HG03439 (cell line): Measurements from ENCODE around the gene HABP4.

Experiments used
- ATAC-seq: cut with Tn5 transposase; IDR thresholded peaks from one replicate; pipeline ENCODE4 v1.9.1; 2021; ENCODE audit warnings: mild to moderate bottlenecking, moderate library complexity; ENCODE audit not compliant: unreplicated experiment

Gene HABP4

DNA sequence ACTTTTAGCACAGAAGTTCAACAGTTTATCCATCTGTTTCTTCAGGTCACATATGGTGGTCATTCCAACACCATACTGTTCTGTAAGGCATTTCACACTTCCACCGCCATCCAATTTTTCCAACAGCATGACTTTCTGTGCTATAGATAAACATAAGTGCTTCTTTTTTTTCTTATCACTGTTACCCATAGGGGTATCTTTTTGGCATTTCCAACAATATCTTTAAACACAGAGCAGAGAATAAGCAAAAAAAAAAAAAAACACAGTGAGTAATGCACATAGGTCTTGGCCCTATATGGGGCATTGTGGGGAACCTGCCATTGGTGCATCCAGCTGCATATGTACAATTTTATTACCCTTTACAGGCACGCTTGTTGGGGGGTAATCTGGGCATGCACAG lies 19.6 kb upstream of the HABP4 start:
- no peak for ATAC-seq

DNA sequence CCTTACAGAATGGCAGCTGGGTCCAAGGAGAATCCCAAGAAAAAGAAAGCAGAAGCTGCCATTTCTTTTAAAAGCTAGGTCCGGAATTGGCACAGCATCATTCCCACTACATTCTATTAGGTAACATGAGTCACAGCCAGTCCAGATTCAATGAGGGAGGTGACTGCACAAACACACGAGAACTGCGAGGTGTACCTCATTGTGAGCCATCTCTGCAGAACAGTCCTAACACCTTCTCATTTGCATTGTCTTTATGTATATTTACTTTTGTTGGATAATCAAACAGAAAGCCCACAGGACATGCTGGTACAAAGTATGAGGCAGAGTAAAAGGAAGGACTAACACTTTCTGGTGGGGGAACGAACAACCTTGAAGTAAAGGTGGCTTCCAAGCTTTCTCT lies 14.6 kb upstream of the HABP4 start:
- no peak for ATAC-seq

DNA sequence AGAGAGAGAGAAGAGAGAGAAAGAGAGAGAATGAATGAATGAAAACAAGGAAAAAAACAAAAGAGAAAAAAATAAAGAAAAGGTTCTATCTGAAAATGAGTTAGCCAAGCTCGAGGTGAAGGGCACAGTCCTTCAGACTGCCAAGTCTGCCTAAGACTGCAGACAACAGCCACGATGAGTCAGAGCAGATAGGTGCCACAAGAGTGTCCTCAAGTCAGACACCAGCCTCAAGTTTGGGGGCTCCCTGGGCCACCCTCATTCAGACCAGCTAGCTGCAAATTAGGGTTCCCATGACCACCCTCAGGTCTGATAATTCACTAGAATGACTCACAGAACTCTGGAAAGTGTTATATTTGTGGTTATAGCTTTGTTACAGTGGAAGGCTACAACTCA lies 13.9 kb upstream of the HABP4 start:
- ATAC-seq: no peak

DNA sequence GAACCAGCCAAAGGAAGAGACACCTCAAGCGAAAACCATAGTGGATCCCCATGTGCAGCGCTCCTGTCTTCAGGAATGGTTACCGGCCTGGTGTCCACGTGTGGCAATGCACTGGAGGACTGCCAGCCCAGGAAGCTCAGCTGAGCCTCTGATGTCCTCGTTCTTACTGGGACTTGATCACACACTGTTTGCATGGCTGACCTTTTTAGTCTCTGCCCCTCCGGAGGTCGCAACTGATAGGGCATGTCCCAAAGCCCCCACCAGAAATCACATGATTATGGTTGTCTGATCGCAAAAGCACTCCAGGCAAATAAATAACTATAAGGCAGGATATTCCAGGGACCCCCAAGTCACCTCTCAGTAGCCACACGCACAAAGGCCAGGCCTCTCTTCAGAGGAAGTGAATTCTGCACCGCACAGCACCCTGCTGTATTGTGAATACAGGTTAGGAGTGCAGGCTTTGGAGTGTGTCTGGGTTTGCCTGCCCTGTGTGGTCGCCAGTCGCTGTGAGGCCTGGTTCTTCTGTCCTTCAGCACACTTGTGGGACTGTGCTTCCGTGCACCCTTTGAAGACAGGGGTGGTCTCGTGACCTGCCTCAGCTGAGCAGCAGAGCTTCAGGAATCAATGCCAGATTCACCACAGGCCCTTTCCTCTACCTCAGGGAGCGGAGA lies 13.4 kb upstream of the HABP4 start:
- no peak for ATAC-seq

DNA sequence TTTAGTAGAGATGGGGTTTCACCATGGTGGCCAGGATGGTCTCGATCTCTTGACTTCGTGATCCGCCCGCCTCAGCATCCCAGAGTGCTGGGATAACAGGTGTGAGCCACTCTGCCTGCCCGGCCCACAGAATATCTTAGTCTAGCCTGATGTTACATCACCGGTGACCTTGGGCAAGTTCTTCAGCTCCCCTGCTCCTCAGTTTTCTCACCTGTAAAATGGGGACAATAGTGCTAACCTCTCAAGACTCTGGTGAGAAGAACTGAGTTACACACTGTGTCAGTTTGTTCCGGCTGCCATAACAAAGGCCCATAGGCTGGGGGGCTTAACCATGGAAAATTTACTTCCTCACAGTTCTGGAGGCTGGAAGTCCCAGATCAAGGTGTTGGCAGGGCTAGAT lies 12.5 kb upstream of the HABP4 start:
- ATAC-seq: no peak

DNA sequence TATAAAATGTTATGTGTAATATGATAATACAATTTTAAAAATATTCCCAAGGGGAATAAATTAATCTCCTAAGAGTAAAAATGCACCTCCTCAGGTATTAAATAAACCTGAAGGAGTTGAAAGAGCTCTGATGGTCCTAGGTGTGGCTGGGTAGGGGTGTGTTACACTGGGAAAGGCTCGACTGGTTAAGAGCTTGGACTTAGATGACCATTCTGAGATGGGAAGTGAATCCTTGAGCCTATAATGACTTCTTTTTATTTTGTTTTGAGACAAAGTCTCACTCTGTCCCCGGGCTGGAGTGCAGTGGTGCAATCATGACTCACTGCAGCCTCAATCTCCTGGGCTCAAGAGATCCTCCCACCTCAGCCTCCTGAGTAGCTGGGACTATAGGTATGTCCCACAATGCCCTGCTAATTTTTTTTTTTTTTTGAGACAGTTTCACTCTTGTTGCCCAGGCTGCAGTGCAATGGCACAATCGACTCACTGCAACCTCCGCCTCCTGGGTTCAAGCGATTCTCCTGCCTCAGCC lies 9.2 kb upstream of the HABP4 start:
- no peak for ATAC-seq

DNA sequence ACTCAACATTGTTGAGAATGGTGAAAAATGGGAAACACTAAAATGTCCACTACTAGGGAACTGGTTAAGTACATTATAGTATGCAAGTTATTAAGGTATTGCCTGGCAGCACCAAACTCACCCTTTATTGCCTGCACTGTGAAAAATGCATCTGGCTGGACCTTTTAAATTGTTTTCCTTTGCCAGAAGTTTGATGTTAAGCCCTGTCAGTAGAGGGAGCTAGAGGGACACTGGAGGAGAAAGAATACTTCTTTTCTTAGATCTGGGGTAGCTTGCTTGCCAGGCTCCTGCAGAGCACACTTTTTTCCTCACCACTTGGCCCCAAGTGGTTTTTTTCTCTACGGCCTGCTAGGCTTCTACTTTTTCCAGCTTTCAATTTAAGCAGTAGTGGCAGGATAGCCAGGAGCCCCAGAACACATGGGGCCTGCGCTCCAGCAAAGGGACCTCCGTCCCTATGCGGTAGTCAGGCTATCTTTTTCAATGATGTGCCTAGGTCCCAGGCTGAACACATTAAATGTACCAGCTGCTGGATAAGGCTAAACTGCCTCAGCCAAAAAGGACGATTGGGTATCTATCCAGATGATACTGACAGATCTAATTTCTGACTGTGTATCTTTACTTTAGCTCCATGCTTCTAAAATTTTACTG lies 8.0 kb upstream of the HABP4 start:
- ATAC-seq: no peak

DNA sequence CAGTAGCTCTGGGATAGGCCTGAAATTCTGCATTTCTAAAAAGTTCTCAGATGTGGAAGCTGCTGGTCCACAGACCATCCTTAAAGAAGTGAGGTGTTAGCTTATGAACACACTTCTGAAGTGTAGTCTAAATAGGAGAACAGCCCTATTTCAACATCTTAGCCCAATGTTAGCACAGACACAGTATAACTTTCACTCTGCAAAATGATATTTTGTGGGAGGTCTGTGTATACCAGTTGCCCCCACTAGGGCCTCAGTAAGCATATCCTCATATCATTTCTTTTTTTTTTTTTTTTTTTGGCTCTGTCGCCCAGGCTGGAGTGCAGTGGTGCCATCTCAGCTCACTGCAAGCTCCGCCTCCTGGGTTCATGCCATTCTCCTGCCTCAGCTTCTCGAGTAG lies 7.5 kb upstream of the HABP4 start:
- ATAC-seq: no peak

DNA sequence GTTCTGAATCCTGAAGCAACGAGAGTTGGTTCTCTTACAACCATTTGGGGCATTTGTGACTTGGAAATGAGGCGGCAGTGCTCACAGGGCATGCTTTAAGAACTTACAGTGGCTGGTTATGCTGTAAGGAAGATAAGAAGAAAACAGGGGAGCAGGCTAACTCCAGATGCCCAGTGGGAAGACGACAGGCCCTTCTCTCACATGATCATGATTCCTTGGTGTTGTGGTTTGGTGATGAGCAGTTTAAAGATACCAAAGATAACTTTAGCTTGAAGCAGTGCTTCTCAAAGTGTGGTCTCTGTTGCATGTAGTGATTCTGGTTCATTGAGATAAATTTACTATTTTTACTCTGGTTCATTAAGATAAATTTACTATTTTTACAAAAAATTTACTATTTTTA lies 2.6 kb upstream of the HABP4 start:
- ATAC-seq: no peak

DNA sequence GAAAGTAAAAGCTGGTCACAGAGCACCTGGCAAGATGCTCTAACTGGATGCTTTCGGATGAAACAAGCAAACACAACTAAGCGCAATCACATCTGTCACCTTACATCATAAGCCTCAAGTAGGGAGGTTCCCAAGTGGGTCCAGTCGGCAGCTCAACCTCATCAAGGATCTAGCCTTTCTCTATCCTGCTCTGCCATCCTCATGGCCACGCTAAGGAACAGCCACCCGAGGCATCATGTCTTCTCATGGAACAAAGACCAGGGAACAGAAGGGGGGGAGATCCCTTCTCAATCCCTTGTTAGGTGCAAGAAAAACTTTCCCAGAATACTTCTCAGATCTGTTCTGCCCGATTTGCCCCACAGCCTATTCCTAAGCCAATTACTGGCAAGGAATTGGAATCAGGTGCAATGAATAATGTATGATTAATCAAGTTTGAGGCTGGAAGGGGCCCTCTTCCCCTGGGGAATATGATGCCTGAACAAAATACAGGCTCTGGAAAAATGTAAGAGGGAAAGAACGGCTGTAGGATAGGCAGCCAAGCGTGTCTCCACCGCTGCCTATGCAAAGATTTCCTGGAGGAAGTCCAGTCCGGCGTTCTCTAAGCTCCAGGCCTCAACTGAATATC lies 1.3 kb upstream of the HABP4 start:
- no peak for ATAC-seq

DNA sequence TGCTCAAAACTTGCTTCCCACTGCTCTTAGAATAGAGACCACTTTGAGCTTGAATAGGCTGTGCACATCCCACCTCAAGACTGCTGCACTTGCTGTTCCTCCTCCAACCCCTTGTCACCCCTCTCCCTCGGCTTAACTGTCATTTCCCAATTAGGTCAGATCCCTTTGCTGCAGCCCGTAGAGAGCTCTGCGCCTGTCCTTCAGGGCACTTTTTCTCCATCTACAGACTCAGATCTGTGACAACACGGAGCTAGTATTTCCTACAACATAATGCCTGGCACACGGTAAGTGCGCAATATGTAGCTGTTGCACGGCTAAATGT lies 485 bp upstream of the HABP4 start:
- ATAC-seq: peak; percentile 12

DNA sequence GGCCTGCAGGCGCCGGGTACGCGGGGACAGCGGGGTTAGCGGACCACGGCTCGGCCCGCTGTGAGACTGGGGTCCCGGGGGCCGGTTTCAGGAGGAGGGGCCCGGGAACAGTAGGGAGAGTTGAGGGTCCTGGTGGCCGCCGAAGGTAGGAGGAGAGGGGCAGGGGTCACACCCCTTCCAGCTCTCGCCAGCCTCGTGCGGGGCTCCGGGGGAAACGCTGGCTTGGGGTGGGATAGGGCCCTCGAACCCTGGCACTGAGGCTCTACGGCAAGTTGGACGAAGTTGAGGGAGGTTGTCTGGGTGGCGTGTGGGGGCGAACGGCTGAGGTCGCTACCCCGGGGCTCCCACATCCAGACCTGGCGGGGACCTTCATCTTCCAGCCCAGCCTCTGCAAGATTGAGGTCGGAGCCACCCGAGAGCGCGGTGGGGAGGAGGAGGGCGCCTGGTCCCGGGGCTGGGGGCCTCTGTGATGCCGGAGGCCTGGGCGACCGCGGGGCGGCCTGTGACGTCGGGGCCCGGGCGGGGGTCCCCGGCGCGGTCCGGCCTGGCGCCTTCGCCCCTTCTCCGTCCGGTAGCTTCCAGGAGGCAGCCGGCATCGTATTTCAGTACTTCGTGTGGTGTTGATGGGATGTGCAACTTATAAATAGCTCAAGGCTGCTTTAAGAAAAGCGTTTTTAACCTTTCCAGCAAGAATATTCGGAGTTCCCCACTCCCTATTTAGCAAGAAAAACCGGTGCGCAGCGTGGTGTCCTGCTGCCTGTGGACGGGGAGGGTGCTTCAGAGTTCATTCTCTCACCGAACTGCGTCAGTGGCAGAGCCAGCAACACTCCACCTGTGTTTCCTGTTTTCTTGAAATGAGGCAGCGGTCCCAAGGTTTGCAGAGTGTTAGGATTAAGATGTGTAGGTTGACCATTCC lies 902 bp downstream of the HABP4 start:
- no peak for ATAC-seq

DNA sequence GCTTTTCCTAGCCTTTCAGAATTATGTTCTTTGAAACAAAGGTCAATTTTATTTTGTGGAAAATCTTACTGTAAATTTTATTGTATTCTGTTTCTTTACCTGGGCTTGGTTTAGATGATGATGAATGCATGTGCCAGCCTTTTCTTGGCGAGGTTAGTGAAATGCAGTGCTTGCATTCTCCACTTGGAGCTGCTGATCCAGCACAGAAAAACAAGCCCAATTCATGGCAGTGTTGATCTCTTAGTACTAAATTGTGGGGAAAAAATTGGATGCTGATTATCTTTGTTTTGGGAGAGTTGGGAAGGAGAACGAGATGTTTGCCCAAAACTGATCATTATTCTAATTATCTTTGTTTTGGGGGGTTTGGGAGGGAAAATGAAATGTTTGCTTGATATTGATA lies 3.7 kb downstream of the HABP4 start:
- no peak for ATAC-seq

DNA sequence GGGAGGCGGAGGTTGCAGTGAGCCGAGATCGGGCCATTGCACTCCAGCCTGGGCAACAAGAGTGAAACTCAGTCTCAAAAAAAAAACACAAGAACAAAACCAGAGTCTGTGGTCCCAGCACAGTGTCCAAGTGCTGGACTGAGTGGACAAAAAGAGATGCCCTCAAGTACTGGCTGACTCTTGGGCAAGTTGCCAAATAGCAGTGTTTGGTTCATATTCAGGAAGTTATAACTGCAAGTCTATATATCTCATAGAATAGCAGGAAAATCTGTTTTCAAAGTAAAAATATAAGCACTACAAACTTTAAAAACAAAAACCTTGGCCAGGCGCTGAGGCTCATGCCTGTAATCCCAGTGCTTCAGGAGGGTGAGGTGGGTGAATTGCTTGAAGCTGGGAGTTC lies 7.3 kb downstream of the HABP4 start:
- ATAC-seq: no peak

DNA sequence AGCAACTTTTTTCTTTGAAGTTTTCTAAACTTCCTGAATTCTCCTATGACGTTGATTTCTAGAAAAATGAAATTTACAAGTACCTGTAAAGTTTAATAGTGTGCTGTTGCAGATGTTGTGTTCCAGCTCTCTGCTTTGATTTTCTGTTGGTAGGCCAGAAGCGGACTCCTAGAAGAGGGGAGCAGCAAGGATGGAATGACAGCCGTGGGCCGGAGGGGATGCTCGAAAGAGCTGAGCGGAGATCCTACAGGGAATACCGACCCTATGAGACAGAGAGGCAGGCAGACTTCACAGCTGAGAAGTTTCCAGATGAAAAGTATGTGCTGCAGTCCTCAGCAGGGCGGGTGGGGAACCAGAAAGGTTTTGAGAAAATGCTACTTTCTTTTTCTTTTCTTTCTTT lies 8.3 kb downstream of the HABP4 start:
- ATAC-seq: no peak

DNA sequence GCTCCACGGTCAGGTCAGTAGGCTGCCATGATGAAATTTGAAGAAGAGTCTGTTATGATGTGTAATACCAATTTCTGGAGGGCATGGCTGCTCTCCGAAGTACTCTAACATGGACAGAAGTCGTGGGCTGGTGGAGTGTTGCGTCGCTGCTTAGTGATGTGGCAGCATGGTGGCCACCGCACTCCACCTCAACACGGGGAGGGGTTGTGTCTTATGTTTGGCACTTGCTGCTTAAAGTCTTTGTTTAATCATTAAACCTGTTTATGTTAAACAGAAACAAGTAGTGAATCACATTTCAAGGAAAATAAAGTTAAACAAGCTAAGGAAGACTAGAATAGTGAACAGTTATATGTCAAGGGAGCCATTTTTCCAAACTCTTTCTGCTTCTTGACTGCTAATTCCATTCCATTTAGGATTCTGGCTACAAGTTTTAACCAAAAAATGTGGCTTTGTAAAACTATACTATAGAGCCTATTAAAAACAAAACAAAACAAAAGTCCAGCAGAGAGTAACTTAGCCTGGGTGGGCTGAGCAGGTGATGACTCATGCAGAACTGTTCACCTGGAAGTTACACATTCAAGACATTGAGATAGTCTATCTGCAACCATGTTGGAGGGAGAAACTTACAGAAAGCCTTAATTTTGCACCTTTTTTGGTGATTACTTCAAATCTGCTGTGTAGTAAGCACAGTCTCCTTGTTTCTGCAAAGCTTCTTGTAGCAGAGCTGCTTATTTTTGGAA lies 9.5 kb downstream of the HABP4 start:
- no peak for ATAC-seq

DNA sequence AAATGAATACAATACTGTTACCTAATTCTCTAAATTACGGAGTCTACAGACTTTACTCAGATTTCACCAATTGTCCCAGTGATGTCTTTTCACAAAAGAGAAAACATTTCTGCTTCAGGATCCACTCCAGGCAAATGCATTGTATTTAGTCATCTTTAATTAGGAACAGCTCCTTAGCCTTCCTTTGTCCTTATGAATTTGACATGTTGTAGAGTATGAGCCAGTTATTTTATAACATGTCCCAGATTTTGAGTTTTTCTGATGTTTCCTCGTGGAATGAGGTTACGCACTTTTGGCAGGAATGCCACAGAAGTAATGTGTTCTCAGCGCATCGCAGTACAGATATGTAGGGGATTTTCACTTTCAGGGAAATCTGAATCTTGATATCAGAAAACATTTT lies 10.5 kb downstream of the HABP4 start:
- ATAC-seq: no peak

DNA sequence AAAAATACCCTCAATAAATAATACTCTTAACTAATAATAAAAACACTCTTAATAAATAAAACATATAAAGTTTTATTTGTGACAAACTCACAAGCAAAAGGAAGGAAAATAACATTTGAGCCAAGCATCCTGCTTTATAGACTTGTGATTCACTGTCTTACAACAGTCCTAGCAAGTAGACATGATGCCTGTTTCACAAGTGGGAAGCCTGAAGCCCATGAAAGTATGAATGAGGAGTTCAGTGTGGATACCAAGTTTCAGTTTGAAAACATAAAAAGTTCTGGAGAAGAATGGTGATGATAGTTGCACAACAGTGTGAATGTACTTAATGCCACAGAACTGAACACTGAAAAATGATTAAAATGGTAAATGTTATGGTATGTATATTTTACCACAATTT lies 10.9 kb downstream of the HABP4 start:
- no peak for ATAC-seq

DNA sequence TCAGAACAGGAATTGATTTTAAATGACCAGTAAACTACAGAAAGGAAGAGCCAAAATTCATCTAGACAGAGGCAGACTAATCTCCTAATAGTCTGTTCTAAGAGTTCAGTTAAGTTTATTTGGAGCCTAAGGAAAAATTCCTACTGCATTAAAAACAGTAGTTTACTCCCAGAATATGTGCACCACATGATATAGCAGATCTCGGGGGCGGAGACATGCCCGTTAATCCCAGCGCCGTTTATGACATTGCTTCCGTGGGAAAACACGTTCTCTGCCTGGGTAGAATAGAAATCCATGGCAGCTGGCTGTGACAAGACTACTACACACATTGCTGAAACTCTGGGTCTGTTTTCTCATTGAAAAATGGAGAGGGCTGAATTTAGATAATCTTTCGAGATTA lies 11.4 kb downstream of the HABP4 start:
- no peak for ATAC-seq

DNA sequence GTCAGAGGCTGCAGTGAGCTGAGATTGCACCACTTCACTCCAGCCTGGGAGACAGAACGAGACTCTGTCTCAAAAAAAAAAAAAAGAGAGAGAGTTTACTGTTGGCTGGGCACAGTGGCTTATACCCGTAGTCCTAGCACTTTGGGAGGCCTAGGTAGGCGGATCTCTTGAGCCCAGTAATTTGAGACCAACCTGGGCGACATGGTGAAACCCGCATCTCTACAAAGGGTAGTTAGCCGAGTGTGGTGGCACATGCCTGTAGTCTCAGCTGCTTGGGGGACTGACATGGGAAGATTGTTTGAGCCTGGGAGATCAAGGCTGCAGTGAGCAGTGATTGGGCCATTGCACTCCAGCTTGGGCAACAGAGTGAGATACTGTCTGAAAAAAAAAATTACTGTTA lies 12.6 kb downstream of the HABP4 start:
- no peak for ATAC-seq

DNA sequence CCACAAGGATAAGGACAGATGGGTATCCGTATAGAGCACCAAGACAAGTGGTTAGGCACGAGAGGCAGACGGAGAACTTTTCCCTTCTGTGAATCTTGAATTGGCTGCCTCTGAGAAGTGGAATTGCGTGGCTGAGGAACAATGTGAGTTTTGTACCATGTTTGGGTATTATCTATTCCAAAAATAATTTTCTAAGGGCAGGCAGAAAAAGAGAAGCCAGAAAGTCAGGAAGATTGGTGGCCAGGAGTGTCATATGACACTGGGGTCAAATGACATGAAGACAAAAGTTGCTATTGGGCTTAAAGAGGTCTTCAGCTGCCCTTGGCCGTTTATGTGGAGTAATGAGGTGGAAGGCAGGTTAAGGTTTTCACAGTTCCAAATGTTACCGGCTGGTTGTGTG lies 14.5 kb downstream of the HABP4 start:
- no peak for ATAC-seq
